GM21367 (cell line): ENCODE measurements around the gene SNRPB.

ENCODE experiments used
- ATAC-seq: cut with Tn5 transposase; IDR thresholded peaks from one replicate; pipeline ENCODE4 v1.9.1; 2021; ENCODE audit not compliant: unreplicated experiment

The SNRPB gene

GRCh38 chr20:2430538-2430937, 40.1 kb downstream of the SNRPB start:
- no peak for ATAC-seq

GRCh38 chr20:2429051-2429450, 41.5 kb downstream of the SNRPB start:
- ATAC-seq, result no peak

- ATAC-seq, result no peak
Measured at GRCh38 chr20:2421247-2421646, 49.3 kb downstream of the SNRPB start.

- no peak for ATAC-seq
Measured at GRCh38 chr20:2420510-2420909, 50.1 kb downstream of the SNRPB start.

GRCh38 chr20:2418388-2418787, 52.2 kb downstream of the SNRPB start:
- ATAC-seq, result no peak

- no peak for ATAC-seq
Measured at GRCh38 chr20:2417213-2417541, 53.4 kb downstream of the SNRPB start.

GRCh38 chr20:2416541-2417212, 53.9 kb downstream of the SNRPB start:
- no peak for ATAC-seq
